PC-9 (cell line): ENCODE results near the gene PGBD5.

Experiments used
- EZH2 ChIP-seq: fragments of 200-600 bp; sonication (generic); IDR thresholded peaks from 2 replicates; pipeline ENCODE4 v1.8.0; 2017; ENCODE audit warnings: antibody characterized with exemption, low read depth
- TF ChIP-seq, protein P1 (sequence below): fragments of 200-600 bp; sonication (generic); conservative IDR thresholded peaks from 2 replicates; pipeline ENCODE4 v1.6.1; 2017; ENCODE audit warnings: mixed run types, antibody characterized with exemption, mild to moderate bottlenecking, moderate library complexity

DNA sequence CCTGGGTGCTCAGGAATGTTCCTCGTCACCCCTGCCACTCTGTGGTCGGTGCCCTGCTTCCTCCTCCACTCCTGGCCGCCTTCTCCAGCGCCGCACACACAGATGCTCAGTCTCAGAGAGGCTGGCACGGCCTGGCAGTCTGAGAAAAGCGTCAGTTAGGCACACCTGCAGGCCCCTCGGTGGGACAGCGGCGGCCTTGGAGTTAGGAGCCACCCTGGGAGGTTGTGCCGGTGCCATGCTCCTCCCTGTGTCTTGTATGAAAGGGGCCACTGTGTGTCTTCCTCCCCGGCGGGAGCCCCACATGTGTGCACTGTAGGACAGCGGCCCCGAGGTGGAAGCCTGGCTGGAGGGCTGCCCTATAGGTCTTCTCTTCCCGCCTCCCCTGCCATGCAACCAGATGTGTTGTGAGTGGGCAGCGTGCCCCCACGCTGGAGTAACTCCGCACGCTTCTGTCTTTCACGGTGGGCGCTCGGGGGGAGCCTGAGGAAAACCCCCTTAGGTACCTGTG lies 145.2 kb downstream of the PGBD5 start:
- TF ChIP-seq, protein P1, sequence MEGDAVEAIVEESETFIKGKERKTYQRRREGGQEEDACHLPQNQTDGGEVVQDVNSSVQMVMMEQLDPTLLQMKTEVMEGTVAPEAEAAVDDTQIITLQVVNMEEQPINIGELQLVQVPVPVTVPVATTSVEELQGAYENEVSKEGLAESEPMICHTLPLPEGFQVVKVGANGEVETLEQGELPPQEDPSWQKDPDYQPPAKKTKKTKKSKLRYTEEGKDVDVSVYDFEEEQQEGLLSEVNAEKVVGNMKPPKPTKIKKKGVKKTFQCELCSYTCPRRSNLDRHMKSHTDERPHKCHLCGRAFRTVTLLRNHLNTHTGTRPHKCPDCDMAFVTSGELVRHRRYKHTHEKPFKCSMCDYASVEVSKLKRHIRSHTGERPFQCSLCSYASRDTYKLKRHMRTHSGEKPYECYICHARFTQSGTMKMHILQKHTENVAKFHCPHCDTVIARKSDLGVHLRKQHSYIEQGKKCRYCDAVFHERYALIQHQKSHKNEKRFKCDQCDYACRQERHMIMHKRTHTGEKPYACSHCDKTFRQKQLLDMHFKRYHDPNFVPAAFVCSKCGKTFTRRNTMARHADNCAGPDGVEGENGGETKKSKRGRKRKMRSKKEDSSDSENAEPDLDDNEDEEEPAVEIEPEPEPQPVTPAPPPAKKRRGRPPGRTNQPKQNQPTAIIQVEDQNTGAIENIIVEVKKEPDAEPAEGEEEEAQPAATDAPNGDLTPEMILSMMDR: no peak
- no peak for TF ChIP-seq EZH2
